IPS-18a (cell line): ENCODE results near the gene LRP1B.

Experiments used
- H3K27ac ChIP-seq: one replicate; pipeline ENCODE4 v1.5.1; 2013; ENCODE audit warnings: low read length
- H3K27me3 ChIP-seq: one replicate; pipeline ENCODE4 v1.6.1; 2013; ENCODE audit warnings: mild to moderate bottlenecking, low read length; ENCODE audit not compliant: control insufficient read depth, insufficient read depth
- H3K36me3 ChIP-seq: one replicate; pipeline ENCODE4 v1.6.1; 2013; ENCODE audit warnings: low read depth, low read length; ENCODE audit not compliant: control insufficient read depth
- H3K4me1 ChIP-seq: one replicate; pipeline ENCODE4 v1.6.1; 2013; ENCODE audit warnings: low read depth, low read length; ENCODE audit not compliant: control insufficient read depth
- H3K4me3 ChIP-seq: one replicate; pipeline ENCODE4 v1.5.1; 2013; ENCODE audit warnings: low read length
- H3K9ac ChIP-seq: one replicate; pipeline ENCODE4 v1.6.1; 2013; ENCODE audit warnings: mild to moderate bottlenecking, low read length, moderate library complexity
- H3K9me3 ChIP-seq: one replicate; pipeline ENCODE4 v1.6.1; 2013; ENCODE audit warnings: low read depth, low read length; ENCODE audit not compliant: control insufficient read depth

Gene LRP1B

GRCh38 chr2:140589273-140589672, 1541.5 kb downstream of the LRP1B start:
- Histone ChIP-seq H3K27me3 (no peaks in the 10 kb centered on the region), H3K4me1 (no peaks in the 10 kb centered on the region), H3K36me3 (no peaks in the 10 kb centered on the region), H3K27ac (no peak overlapping the region), H3K9me3 (no peaks in the 10 kb centered on the region), H3K9ac (no peak overlapping the region), H3K4me3 (no peak overlapping the region)

GRCh38 chr2:140586379-140586778, 1544.4 kb downstream of the LRP1B start:
- Histone ChIP-seq H3K27me3 (no peaks in the 10 kb centered on the region), H3K4me1 (no peaks in the 10 kb centered on the region)

GRCh38 chr2:140585016-140585415, 1545.8 kb downstream of the LRP1B start:
- no peak overlapping the region for H3K27ac ChIP-seq
- no peaks in the 10 kb centered on the region for H3K4me1 ChIP-seq
- H3K27me3 ChIP-seq: no peaks in the 10 kb centered on the region
- H3K9me3 ChIP-seq: no peaks in the 10 kb centered on the region
- H3K9ac ChIP-seq: no peak overlapping the region
- no peak overlapping the region for H3K4me3 ChIP-seq
- no peaks in the 10 kb centered on the region for H3K36me3 ChIP-seq

More at GRCh38 chr2:140586379-140586778, 1544.4 kb downstream of the LRP1B start:
- Histone ChIP-seq H3K36me3 (no peaks in the 10 kb centered on the region), H3K9ac (no peak overlapping the region), H3K27ac (no peak overlapping the region), H3K9me3 (no peaks in the 10 kb centered on the region), H3K4me3 (no peak overlapping the region)

- Histone ChIP-seq H3K9ac (no peak overlapping the region), H3K4me1 (no peaks in the 10 kb centered on the region), H3K27ac (no peak overlapping the region), H3K4me3 (no peak overlapping the region), H3K36me3 (no peaks in the 10 kb centered on the region), H3K27me3 (no peaks in the 10 kb centered on the region), H3K9me3 (no peaks in the 10 kb centered on the region)
Measured at GRCh38 chr2:140584471-140584870, 1546.3 kb downstream of the LRP1B start.

GRCh38 chr2:140580532-140581151, 1550.2 kb downstream of the LRP1B start:
- H3K27me3 ChIP-seq: no peaks in the 10 kb centered on the region
- no peaks in the 10 kb centered on the region for H3K4me1 ChIP-seq
- no peak overlapping the region for H3K4me3 ChIP-seq
- H3K27ac ChIP-seq: no peak overlapping the region
- H3K36me3 ChIP-seq: no peaks in the 10 kb centered on the region
- H3K9me3 ChIP-seq: no peaks in the 10 kb centered on the region
- no peak overlapping the region for H3K9ac ChIP-seq

GRCh38 chr2:140577453-140577852, 1553.4 kb downstream of the LRP1B start:
- Histone ChIP-seq H3K36me3 (no peaks in the 10 kb centered on the region), H3K9me3 (no peaks in the 10 kb centered on the region), H3K9ac (no peak overlapping the region), H3K4me1 (no peaks in the 10 kb centered on the region), H3K4me3 (no peak overlapping the region), H3K27ac (no peak overlapping the region), H3K27me3 (no peaks in the 10 kb centered on the region)

- H3K4me1 ChIP-seq: no peaks in the 10 kb centered on the region
- no peak overlapping the region for H3K4me3 ChIP-seq
- H3K27ac ChIP-seq: no peak overlapping the region
- no peaks in the 10 kb centered on the region for H3K36me3 ChIP-seq
- H3K27me3 ChIP-seq: no peaks in the 10 kb centered on the region
- no peak overlapping the region for H3K9ac ChIP-seq
- H3K9me3 ChIP-seq: no peaks in the 10 kb centered on the region
Measured at GRCh38 chr2:140567734-140568133, 1563.1 kb downstream of the LRP1B start.

- no peaks in the 10 kb centered on the region for H3K27me3 ChIP-seq
- no peak overlapping the region for H3K9ac ChIP-seq
- no peak overlapping the region for H3K4me3 ChIP-seq
- no peaks in the 10 kb centered on the region for H3K9me3 ChIP-seq
- no peaks in the 10 kb centered on the region for H3K36me3 ChIP-seq
- no peaks in the 10 kb centered on the region for H3K4me1 ChIP-seq
- H3K27ac ChIP-seq: no peak overlapping the region
Measured at GRCh38 chr2:140565756-140566155, 1565.1 kb downstream of the LRP1B start.

- no peak overlapping the region for H3K27ac ChIP-seq
- no peak overlapping the region for H3K4me3 ChIP-seq
- no peak overlapping the region for H3K9ac ChIP-seq
- no peaks in the 10 kb centered on the region for H3K27me3 ChIP-seq
- no peaks in the 10 kb centered on the region for H3K9me3 ChIP-seq
- no peaks in the 10 kb centered on the region for H3K4me1 ChIP-seq
- H3K36me3 ChIP-seq: no peaks in the 10 kb centered on the region
Measured at GRCh38 chr2:140555701-140556100, 1575.1 kb downstream of the LRP1B start.

- H3K4me3 ChIP-seq: no peak overlapping the region
- H3K9me3 ChIP-seq: no peaks in the 10 kb centered on the region
- H3K27ac ChIP-seq: no peak overlapping the region
- H3K27me3 ChIP-seq: no peaks in the 10 kb centered on the region
- no peaks in the 10 kb centered on the region for H3K4me1 ChIP-seq
- no peaks in the 10 kb centered on the region for H3K36me3 ChIP-seq
- H3K9ac ChIP-seq: no peak overlapping the region
Measured at GRCh38 chr2:140552634-140553033, 1578.2 kb downstream of the LRP1B start.

- H3K9me3 ChIP-seq: no peaks in the 10 kb centered on the region
- no peak overlapping the region for H3K9ac ChIP-seq
- H3K4me3 ChIP-seq: no peak overlapping the region
- no peaks in the 10 kb centered on the region for H3K27me3 ChIP-seq
- no peaks in the 10 kb centered on the region for H3K4me1 ChIP-seq
- no peaks in the 10 kb centered on the region for H3K36me3 ChIP-seq
- H3K27ac ChIP-seq: no peak overlapping the region
Measured at GRCh38 chr2:140551287-140551686, 1579.5 kb downstream of the LRP1B start.

GRCh38 chr2:140550821-140551220, 1580.0 kb downstream of the LRP1B start:
- Histone ChIP-seq H3K4me1 (no peaks in the 10 kb centered on the region), H3K9me3 (no peaks in the 10 kb centered on the region), H3K4me3 (no peak overlapping the region), H3K9ac (no peak overlapping the region), H3K36me3 (no peaks in the 10 kb centered on the region), H3K27me3 (no peaks in the 10 kb centered on the region), H3K27ac (no peak overlapping the region)
